ENCODE data around the gene COL7A1. TPM values are rescaled to one million over a fixed set of nuclear protein-coding genes. Genes with fewer than 3 reads are reported as not detected.

The COL7A1 gene
- total RNA-seq, 8 experiments from 2014 or later = 7.0 to 27.9 (median 13.0) TPM

DNA sequence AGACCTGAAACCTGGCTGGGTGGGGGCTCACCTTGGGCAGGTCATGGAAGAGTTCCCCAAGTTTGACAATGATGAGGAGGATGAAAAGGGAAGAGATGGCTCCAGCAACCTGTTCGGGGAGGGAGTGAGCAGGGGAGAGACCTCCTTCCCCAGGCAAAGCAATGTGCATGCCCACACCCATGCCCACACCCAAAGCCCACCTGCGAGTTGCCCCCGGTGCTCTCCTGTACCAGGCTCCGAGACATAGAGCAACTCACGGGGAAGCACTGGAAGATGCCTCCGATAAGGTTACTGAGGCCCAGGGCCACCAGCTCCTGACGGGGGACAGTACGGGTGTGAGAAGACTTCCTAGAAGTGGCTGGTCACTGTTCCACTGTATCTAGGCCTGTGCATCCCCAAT lies 35.3 kb upstream of the COL7A1 start:
- Histone ChIP-seq H3K4me1 (replicated peaks in 1 of 2) (peaks cover 5% of the 10 kb centered on the region in 2 donors), H3K4me3 (no peak overlapping the region), H3K27ac (no peak overlapping the region)
- no peak for ATAC-seq (replicated peaks in 6 of 8)
- in situ Hi-C loops (cut with MboI; ENCODE audit: low pct_unique_long_range_greater_than_20kb in 2 of 9, low sequenced_read_pairs in 9 of 9, unreplicated experiment in 9 of 9) = no loop called here
- 80 to 100% (median 93%) methylated on average over 1 to 5 of the region's 8 CpGs; no CpG with 5 or more reads in 5 of the 10 experiments for WGBS, 10 experiments

DNA sequence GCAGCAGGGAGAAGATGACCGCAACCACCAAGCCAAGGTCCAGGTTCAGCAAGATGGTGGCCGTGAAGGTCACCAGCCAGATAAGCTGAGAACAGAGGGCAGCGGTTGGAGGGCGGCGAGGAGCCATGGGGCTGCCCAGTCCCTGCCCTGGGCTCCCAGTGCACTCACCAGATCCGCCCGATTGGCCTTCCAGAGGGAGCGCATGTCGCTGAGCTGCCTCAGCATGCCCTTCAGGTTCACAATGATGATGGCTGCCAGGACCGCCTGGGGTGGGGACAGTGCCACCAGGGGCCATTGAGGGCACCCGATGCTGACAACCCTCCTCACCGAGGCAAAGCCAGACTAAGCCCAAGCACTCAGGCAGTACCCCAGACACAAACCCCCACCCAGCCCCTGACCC lies 34.8 kb upstream of the COL7A1 start:
- WGBS, 10 experiments = 85 to 100% (median 94%) methylated on average over 1 to 6 of the region's 12 CpGs; no CpG with 5 or more reads in 6 of the 10 experiments
- no peak overlapping the region for H3K4me3 ChIP-seq
- in situ Hi-C loops (cut with MboI; ENCODE audit: low pct_unique_long_range_greater_than_20kb in 2 of 9, low sequenced_read_pairs in 9 of 9, unreplicated experiment in 9 of 9) = no loop called here
- no peak overlapping the region for H3K27ac ChIP-seq
- no peak for ATAC-seq (replicated peaks in 6 of 8)
- peaks cover 5% of the 10 kb centered on the region in 2 donors for H3K4me1 ChIP-seq (replicated peaks in 1 of 2)

DNA sequence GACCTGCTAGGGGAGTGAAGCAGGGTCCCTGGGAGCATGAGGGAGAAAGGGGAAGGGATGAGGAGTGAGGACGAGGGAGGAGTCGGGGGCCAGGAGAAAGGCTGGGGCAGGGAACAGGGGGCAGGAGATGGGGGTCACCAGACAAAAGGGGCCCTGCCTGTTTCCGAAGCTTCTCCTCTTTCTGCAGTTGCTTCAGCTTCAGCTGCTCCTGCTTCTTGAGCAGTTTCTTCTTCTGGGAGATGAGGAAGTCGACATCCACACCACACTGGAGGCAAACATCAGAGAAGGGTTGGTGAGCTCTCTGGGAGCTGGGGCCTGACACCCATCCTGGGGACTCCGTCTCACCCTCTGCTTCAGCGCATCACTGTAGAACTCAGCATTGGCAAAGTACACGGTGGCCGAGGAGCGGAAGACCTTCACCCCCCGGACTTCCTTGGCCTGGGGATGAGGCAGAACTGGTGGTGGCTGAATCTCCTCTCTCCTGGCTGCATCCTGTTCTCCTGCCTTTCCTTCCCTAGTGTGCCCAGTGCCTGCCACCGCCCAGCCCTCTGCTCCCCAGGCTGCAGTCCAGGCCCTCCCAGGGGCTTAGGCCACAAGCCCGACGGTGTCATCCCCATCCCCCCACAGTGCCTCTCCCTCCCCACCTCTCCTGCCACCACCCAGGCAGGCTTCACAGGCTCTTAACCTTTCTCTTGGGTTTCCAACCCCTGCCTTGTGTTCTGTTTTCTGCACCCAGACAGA lies 33.3 kb upstream of the COL7A1 start:
- no peak for ATAC-seq (replicated peaks in 6 of 8)
- H3K27ac ChIP-seq = no peak overlapping the region
- no peak overlapping the region for H3K4me3 ChIP-seq
- WGBS, 10 experiments = 94 to 100% (median 100%) methylated on average over 1 to 5 of the region's 13 CpGs; no CpG with 5 or more reads in 6 of the 10 experiments
- in situ Hi-C loops (cut with MboI; ENCODE audit: low pct_unique_long_range_greater_than_20kb in 2 of 9, low sequenced_read_pairs in 9 of 9, unreplicated experiment in 9 of 9) = no loop called here
- no peaks in the 10 kb centered on the region for H3K4me1 ChIP-seq (replicated peaks in 1 of 2)

DNA sequence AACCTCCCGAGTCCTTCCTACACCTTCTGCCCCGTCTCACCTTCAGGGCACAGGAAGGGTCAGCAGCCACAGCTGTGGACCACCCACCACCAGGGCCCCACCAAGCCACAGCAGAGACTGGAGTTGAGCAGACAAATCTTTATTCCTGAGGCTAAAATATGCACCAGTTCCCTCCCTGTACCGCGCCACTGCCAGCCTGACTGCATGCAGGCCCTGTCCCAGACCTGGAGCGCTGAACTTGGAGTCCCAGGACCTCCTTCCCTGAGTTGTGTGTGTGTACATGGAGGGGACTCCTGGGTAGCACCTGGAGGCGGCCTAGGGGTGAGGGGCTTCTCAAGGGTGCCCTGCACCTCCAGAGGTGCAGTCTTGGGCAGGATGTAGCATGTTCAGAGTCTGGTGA lies 30.5 kb upstream of the COL7A1 start:
- in situ Hi-C loops (cut with MboI; ENCODE audit: low pct_unique_long_range_greater_than_20kb in 2 of 9, low sequenced_read_pairs in 9 of 9, unreplicated experiment in 9 of 9) = no loop called here

DNA sequence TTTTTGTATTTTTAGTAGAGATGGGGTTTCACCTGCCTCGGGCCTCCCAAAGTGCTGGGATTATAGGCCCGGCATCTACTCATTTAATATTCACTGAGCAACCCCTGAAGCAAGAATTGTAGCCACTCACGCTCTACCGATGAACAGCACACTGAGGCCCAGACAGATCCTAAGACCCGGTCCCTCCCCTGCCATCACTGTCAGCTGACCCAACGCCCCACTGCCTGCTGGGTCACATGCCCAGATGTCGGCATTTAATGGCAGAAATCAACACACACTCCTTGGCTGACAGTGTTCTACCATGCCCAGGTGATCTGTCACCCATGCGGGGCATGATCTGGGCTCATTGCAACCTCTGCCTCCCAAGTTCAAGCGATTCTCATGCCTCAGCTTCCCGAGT lies 29.6 kb upstream of the COL7A1 start:
- H3K4me1 ChIP-seq (replicated peaks in 1 of 2) = no peaks in the 10 kb centered on the region
- H3K4me3 ChIP-seq = no peak overlapping the region
- no peak overlapping the region for H3K27ac ChIP-seq
- ATAC-seq (replicated peaks in 6 of 8) = no peak
- in situ Hi-C loops (cut with MboI; ENCODE audit: low pct_unique_long_range_greater_than_20kb in 2 of 9, low sequenced_read_pairs in 9 of 9, unreplicated experiment in 9 of 9) = no loop called here
- WGBS, 10 experiments = 85 to 100% (median 89%) methylated on average over 1 to 6 of the region's 10 CpGs; no CpG with 5 or more reads in 3 of the 10 experiments

More for the DNA sequence above, 30.5 kb upstream of the COL7A1 start:
- no peak for ATAC-seq (replicated peaks in 6 of 8)
- no peak overlapping the region for H3K4me3 ChIP-seq
- 83 to 100% methylated on average over 2 to 3 of the region's 6 CpGs; no CpG with 5 or more reads in 8 of the 10 experiments for WGBS, 10 experiments
- H3K27ac ChIP-seq = no peak overlapping the region
- no peaks in the 10 kb centered on the region for H3K4me1 ChIP-seq (replicated peaks in 1 of 2)

DNA sequence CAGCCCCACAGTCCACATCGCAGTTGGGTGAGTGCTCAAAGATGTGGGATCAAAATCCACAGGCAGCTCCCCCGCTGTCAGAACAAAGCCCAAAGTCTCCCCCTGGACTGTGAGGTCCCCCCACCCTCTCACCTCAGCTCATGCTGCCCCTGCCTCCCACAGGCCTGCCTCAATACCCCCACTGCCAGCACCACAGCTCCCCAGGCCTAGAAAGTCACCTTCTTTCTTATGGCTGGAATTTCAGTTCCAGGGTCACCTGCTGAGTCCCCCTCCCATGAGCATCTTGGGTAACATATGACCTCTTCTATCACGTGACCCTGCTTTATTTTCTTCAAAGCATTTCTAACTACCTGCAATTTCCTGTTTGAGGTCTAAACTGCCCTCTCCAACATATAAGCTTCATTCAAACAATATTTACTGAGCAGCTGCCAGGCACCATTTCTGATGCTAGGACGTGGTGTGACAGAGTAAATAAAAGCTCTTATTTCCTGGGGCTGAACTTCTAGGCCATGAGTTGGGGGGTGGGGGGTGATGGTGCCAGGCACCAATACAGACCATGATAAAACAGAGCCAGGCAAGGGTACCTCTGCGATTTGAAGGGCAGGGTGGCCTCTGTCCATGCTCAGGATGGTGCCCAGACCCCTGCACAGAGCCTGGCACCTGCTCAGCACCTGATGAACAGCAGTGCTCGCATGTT lies 28.9 kb upstream of the COL7A1 start:
- WGBS, 10 experiments = 60 to 100% (median 92%) methylated on average over 1 to 3 of the region's 6 CpGs; no CpG with 5 or more reads in 2 of the 10 experiments
- Histone ChIP-seq H3K27ac (no peak overlapping the region), H3K4me3 (no peak overlapping the region), H3K4me1 (replicated peaks in 1 of 2) (no peaks in the 10 kb centered on the region)
- peak in 1 of 8 experiments; percentile 36 for ATAC-seq (replicated peaks in 6 of 8)
- in situ Hi-C loops (cut with MboI; ENCODE audit: low pct_unique_long_range_greater_than_20kb in 2 of 9, low sequenced_read_pairs in 9 of 9, unreplicated experiment in 9 of 9) = no loop called here

DNA sequence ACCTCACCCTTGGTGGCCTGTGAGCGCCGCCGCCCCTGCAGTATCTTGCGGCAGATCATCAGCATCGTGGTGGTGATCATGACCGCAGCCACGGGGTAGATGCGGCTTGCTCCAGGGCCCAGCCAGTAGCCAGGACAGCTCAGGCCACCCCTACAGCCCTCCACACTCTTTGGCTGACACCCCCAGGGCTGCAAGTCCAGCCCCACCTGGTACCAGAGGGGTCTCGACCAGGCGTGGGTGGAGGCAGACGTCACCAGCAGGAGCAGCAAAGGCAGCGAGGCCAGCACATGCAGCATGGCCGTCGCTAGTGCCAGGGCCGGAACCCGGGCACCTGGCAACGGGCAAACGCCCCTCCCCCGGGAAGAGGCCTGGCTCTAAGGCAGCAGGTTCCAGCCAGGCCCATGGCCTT lies 26.3 kb upstream of the COL7A1 start, which contains the start of gene TMEM89:
Gene TMEM89 (minus strand): TSS at position 309 of the 409 bp plus-strand sequence. CDS start 13 bp downstream, at position 296.
- H3K4me3 ChIP-seq = no peak within 1 kb of the TSS
- in situ Hi-C loops (cut with MboI; ENCODE audit: low pct_unique_long_range_greater_than_20kb in 2 of 9, low sequenced_read_pairs in 9 of 9, unreplicated experiment in 9 of 9) = no loop called here

DNA sequence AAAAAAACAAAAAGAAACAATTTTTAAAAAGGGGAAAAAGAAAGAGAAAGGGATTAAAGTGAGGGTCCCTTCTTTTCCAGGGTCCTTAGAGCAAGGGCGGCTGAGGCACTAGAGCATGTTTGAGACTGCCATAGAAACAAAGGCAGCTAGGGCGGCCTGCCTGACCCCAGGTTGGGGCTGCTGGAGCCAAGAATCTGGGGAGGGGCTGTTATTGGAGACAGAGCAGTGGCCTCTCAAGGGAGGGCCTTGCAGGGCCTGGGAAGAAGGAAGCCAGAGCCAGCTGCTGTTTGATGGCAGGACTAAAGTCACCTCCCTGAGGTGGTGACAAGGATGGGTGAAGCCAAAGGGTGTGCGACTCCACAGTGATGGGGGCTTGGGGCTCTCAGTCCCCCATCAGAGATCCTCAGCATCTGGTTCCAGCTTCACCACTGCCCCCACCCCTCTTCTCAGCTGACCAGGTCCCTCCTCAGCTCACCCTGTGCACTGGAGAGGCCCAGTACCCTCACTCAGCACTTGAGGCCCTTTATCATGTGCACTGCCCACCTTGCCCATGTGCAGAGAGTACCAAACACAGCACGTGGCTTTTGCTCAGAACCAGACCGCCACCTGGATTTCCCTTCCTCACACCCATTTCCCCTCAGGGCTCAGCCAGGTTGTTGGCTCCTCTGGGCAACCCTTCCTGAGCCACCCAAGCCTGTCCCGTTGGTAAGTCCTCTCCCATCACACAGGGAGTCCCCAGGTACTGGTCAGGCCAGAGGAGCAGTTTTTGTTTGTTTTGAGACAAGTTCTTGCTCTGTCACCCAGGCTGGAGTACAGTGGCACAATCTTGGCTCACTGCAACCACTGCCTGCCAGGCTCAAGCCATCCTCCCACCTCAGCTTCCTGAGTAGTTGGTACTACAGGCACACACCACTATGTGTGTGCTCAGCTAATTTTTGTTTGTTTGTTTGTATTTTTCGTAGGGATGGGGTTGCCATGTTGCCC lies 24.7 kb upstream of the COL7A1 start:
- H3K4me1 ChIP-seq (replicated peaks in 1 of 2) = no peaks in the 10 kb centered on the region
- in situ Hi-C loops (cut with MboI; ENCODE audit: low pct_unique_long_range_greater_than_20kb in 2 of 9, low sequenced_read_pairs in 9 of 9, unreplicated experiment in 9 of 9) = no loop called here
- H3K4me3 ChIP-seq = no peak overlapping the region
- no peak for ATAC-seq (replicated peaks in 6 of 8)
- no peak overlapping the region for H3K27ac ChIP-seq
- 57 to 100% (median 85%) methylated on average over 2 to 6 of the region's 7 CpGs; no CpG with 5 or more reads in 1 of the 10 experiments for WGBS, 10 experiments

More for the DNA sequence above, 26.3 kb upstream of the COL7A1 start, which contains the start of gene TMEM89:
- Histone ChIP-seq H3K4me1 (replicated peaks in 1 of 2) (no peaks in the 10 kb centered on the region), H3K27ac (no peak within 1 kb of the TSS)
- peak in 3 of 8 experiments; percentile 6 to 9 (median 9) for ATAC-seq (replicated peaks in 6 of 8)
- 96 to 100% (median 100%) methylated on average over 2 to 4 of the region's 19 CpGs; no CpG with 5 or more reads in 6 of the 10 experiments for WGBS, 10 experiments

DNA sequence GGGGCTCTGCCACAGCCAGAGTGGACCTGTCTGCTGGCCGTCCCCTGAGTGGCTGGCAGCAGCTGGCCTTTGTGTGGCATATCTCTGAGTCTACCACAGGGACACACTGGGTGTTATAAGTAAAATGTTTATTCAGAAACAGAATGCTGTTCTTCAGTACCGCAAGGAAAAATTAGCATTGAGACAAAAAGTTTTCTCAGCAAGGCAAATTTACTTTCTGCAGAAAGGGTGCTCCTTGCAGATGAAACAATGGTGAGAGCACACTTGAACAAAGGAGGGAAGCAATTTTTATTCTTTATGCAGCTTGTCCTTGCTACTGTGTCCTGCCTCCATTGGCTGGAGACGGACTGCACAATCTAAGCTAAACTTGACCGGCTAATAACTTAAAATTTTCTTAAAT lies 22.4 kb upstream of the COL7A1 start:
- WGBS, 10 experiments = 78 to 100% (median 96%) methylated on average over 1 to 4 of the region's 4 CpGs; no CpG with 5 or more reads in 1 of the 10 experiments
- Histone ChIP-seq H3K27ac (no peak overlapping the region), H3K4me3 (no peak overlapping the region), H3K4me1 (replicated peaks in 1 of 2) (no peaks in the 10 kb centered on the region)
- in situ Hi-C loops (cut with MboI; ENCODE audit: low pct_unique_long_range_greater_than_20kb in 2 of 9, low sequenced_read_pairs in 9 of 9, unreplicated experiment in 9 of 9) = no loop called here
- ATAC-seq (replicated peaks in 6 of 8) = no peak

DNA sequence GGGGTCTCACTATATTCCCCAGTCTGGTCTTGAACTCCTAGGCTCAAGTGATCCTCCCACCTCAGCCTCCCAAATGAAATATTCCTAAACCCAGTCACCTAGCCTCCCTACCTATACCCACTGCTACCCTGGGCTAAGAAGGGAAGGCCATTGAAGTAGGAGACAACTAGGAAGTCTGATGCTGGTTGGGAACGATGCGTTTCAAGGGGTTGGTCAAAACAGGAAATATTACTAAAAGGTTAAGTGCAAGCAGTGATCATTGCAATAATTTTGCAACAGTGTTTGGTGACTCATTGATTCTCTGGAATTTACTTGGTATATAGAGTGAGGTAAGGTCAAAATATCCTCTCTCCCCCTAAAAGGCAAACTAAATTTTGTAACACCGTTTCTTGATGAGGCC lies 18.9 kb upstream of the COL7A1 start:
- Histone ChIP-seq H3K4me1 (replicated peaks in 1 of 2) (peaks cover 2% of the 10 kb centered on the region in 2 donors), H3K4me3 (no peak overlapping the region), H3K27ac (no peak overlapping the region)
- ATAC-seq (replicated peaks in 6 of 8) = no peak
- in situ Hi-C loops (cut with MboI; ENCODE audit: low pct_unique_long_range_greater_than_20kb in 2 of 9, low sequenced_read_pairs in 9 of 9, unreplicated experiment in 9 of 9) = no loop called here
- 16 to 100% (median 92%) methylated on average over 1 to 3 of the region's 3 CpGs; no CpG with 5 or more reads in 1 of the 10 experiments for WGBS, 10 experiments

DNA sequence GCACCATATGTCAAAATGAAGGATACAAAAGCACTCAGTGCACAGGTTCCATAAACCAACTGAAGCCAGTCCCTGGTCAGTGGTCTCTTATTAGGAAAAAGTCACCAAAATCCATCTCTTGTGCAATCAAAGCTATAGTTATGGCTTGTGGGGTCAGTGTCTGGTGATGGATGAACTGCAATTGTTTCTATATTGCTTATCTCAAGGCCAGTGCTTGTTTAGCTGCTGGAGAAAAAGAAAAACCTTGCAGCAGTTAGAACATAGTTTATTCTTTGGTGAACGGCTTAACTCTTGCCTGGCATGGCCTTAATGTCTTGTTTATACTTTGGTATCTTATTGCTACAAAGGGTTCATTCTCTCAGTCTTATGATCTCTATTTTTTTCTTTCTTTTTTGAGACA lies 17.2 kb upstream of the COL7A1 start:
- no peak for ATAC-seq (replicated peaks in 6 of 8)
- in situ Hi-C loops (cut with MboI; ENCODE audit: low pct_unique_long_range_greater_than_20kb in 2 of 9, low sequenced_read_pairs in 9 of 9, unreplicated experiment in 9 of 9) = no loop called here
- H3K4me3 ChIP-seq = no peak overlapping the region
- WGBS, 10 experiments = 43 to 100% (median 67%) methylated on average over 1 of the region's 1 CpG; no CpG with 5 or more reads in 3 of the 10 experiments
- no peak overlapping the region for H3K27ac ChIP-seq
- peaks cover 6 to 8% of the 10 kb centered on the region in 2 donors for H3K4me1 ChIP-seq (replicated peaks in 1 of 2)

All from motor neuron (in vitro differentiated cells).